HCT116 (cell line): ENCODE results near the gene SIK3. TPM values are rescaled to one million over a fixed set of nuclear protein-coding genes. Genes with fewer than 3 reads are reported as not detected.

Source experiments
- ATAC-seq: fragments of 200-7000 bp; cut with Tn5 transposase; 2 replicates; pipeline ENCODE4 v1.9.1; 2020; ENCODE audit warnings: mild to moderate bottlenecking, moderate library complexity
- BruUV-seq: library from RNA; stranded (reverse); fragments of 400-500 nt; replicated peaks from 2 replicates; lab custom pipeline; 2021; lab: Mats Ljungman, UMichigan
- CTCF ChIA-PET: fragments of 300-600 bp; sonication (Branson Sonifier 250); formaldehyde crosslinking; loops from one replicate; lab custom pipeline; 2021; ENCODE audit warnings: antibody characterized with exemption; lab: Charles Lee
- POLR2A ChIA-PET: fragments of 300-600, 350-600 bp; sonication (Branson Sonifier 250); formaldehyde crosslinking; loops from one replicate; lab custom pipeline; 2021; ENCODE audit warnings: antibody characterized with exemption; lab: Charles Lee
- RAD21 ChIA-PET, 2 experiments: fragments of 300-600 bp; sonication (Branson Sonifier 250); formaldehyde crosslinking; loops; one replicate each; lab custom pipeline; 2023; ENCODE audit warnings: low total read pairs in 2 of 2; ENCODE audit not compliant: uncharacterized antibody in 2 of 2, unreplicated experiment in 2 of 2, low non-redundant PET in 1 of 2; lab: Charles Lee
- DNase-seq: peaks from one replicate; pipeline ENCODE4 v3.0.0-alpha.2; 2010; ENCODE audit warnings: low read depth, low spot score
- H2AFZ ChIP-seq: fragments of 200-600 bp; shearing (Covaris generic), sonication (generic); 2 replicates; pipeline ENCODE4 v1.6.1; 2017; ENCODE audit warnings: low read depth, mixed run types, mixed read lengths, antibody characterized with exemption, low read length; ENCODE audit not compliant: poor library complexity, severe bottlenecking
- H3K27ac ChIP-seq: 2 replicates; pipeline ENCODE4 v1.5.1; 2012; ENCODE audit warnings: low read depth, low read length
- H3K27me3 ChIP-seq: fragments of 200-600 bp; sonication (generic); 2 replicates; pipeline ENCODE4 v1.6.1; 2016; ENCODE audit warnings: mixed run types, low read length, mixed read lengths; ENCODE audit not compliant: insufficient read depth
- H3K36me3 ChIP-seq, 2 experiments: fragments of 200-500 bp in 1 of 2; fragments of 200-600 bp in 1 of 2; sonication (Bioruptor generic) in 1 of 2; sonication (generic) in 1 of 2; 2 replicates each; pipeline versions ENCODE4 v1.5.1 to v1.6.1; 2014 to 2016; ENCODE audit warnings: low read length in 2 of 2, inconsistent platforms in 1 of 2, mixed read lengths in 1 of 2, mixed run types in 1 of 2; ENCODE audit not compliant: insufficient read depth in 2 of 2, control insufficient read depth in 1 of 2
- H3K4me1 ChIP-seq, 2 experiments: fragments of 200-600 bp in 1 of 2; sonication (generic) in 1 of 2; 2 replicates each; pipeline versions ENCODE4 v1.5.1 to v1.6.1; 2012 to 2017; ENCODE audit warnings: low read length in 2 of 2, inconsistent platforms in 1 of 2, mild to moderate bottlenecking in 1 of 2, mixed read lengths in 1 of 2, mixed run types in 1 of 2, moderate library complexity in 1 of 2; ENCODE audit not compliant: insufficient read depth in 2 of 2, control insufficient read depth in 1 of 2
- H3K4me2 ChIP-seq: fragments of 200-600 bp; sonication (generic); 2 replicates; pipeline ENCODE4 v1.6.1; 2017; ENCODE audit warnings: mixed run types, low read length, mixed read lengths
- H3K4me3 ChIP-seq, 2 experiments: fragments of 200-600 bp in 1 of 2; sonication (generic) in 1 of 2; replicated peaks in 1 of 2; 2 replicates each; pipeline ENCODE4 v1.5.1; 2011 to 2016; ENCODE audit warnings: low read length in 2 of 2, control low read depth in 1 of 2, low read depth in 1 of 2, mild to moderate bottlenecking in 1 of 2, mixed read lengths in 1 of 2, mixed run types in 1 of 2
- H3K79me2 ChIP-seq: fragments of 200-600 bp; sonication (generic); 2 replicates; pipeline ENCODE4 v1.6.1; 2017; ENCODE audit warnings: mild to moderate bottlenecking, mixed run types, low read length, moderate library complexity, mixed read lengths; ENCODE audit not compliant: insufficient read depth
- H3K9ac ChIP-seq: fragments of 200-600 bp; sonication (generic); 2 replicates; pipeline ENCODE4 v1.6.1; 2016; ENCODE audit warnings: low read length, mixed read lengths
- H3K9me2 ChIP-seq: fragments of 200-600 bp; sonication (generic), shearing (Covaris generic); 2 replicates; pipeline ENCODE4 v1.6.1; 2017; ENCODE audit warnings: mixed run types, mild to moderate bottlenecking, moderate library complexity; ENCODE audit not compliant: insufficient read depth
- H3K9me3 ChIP-seq, 2 experiments: fragments of 200-500 bp in 1 of 2; fragments of 200-600 bp in 1 of 2; sonication (Bioruptor generic) in 1 of 2; sonication (generic) in 1 of 2; 2 replicates each; pipeline ENCODE4 v1.6.1; 2014 to 2017; ENCODE audit warnings: low read length in 2 of 2, mixed read lengths in 2 of 2, inconsistent platforms in 1 of 2, low read depth in 1 of 2, mild to moderate bottlenecking in 1 of 2, mixed run types in 1 of 2, moderate library complexity in 1 of 2; ENCODE audit not compliant: control insufficient read depth in 1 of 2, insufficient read depth in 1 of 2
- H4K20me1 ChIP-seq: fragments of 200-600 bp; sonication (generic), shearing (Covaris generic); 2 replicates; pipeline ENCODE4 v1.6.1; 2017; ENCODE audit warnings: mixed run types, mild to moderate bottlenecking, moderate library complexity; ENCODE audit not compliant: insufficient read depth
- ATF3 ChIP-seq: IDR thresholded peaks from 2 replicates; pipeline ENCODE4 v1.6.1; 2012
- CBX3 ChIP-seq: IDR thresholded peaks from 2 replicates; pipeline ENCODE4 v1.6.1; 2012; ENCODE audit warnings: low read depth
- CEBPB ChIP-seq: IDR thresholded peaks from 2 replicates; pipeline ENCODE4 v1.6.1; 2012; ENCODE audit warnings: low read depth
- CTCF ChIP-seq, 3 experiments: fragments of 200-600 bp in 1 of 3; sonication (generic) in 1 of 3; IDR thresholded peaks in 2 of 3; conservative IDR thresholded peaks in 1 of 3; 2 replicates each; pipeline ENCODE4 v1.5.1; 2012 to 2017; ENCODE audit warnings: low read depth in 2 of 3, low read length in 2 of 3, antibody characterized with exemption in 1 of 3, borderline replicate concordance in 1 of 3, control low read depth in 1 of 3, mild to moderate bottlenecking in 1 of 3, mixed read lengths in 1 of 3, mixed run types in 1 of 3, moderate library complexity in 1 of 3; ENCODE audit not compliant: insufficient read depth in 1 of 3
- ELF1 ChIP-seq: IDR thresholded peaks from 2 replicates; pipeline ENCODE4 v1.6.1; 2012; ENCODE audit warnings: low read depth, borderline replicate concordance
- EZH2 ChIP-seq: fragments of 200-600 bp; sonication (generic); IDR thresholded peaks from 2 replicates; pipeline ENCODE4 v1.6.1; 2017; ENCODE audit warnings: antibody characterized with exemption, mixed run types
- EZH2phosphoT487 ChIP-seq: fragments of 200-600 bp; IDR thresholded peaks from 2 replicates; pipeline ENCODE4 v1.6.1; 2018; ENCODE audit warnings: antibody characterized with exemption, borderline replicate concordance
- FOSL1 ChIP-seq: IDR thresholded peaks from 2 replicates; pipeline ENCODE4 v1.6.1; 2012; ENCODE audit warnings: low read depth
- MAX ChIP-seq: IDR thresholded peaks from 2 replicates; pipeline ENCODE4 v1.6.1; 2012
- POLR2A ChIP-seq: IDR thresholded peaks from 2 replicates; pipeline ENCODE4 v1.7.0; 2011; ENCODE audit warnings: borderline replicate concordance; ENCODE audit not compliant: insufficient read depth, insufficient read length; ENCODE audit errors: extremely low read depth
- POLR2AphosphoS5 ChIP-seq: IDR thresholded peaks from 2 replicates; pipeline ENCODE4 v1.6.1; 2011; ENCODE audit warnings: mild to moderate bottlenecking, low read depth, low read length, moderate library complexity
- RAD21 ChIP-seq: IDR thresholded peaks from 2 replicates; pipeline ENCODE4 v1.6.1; 2012; ENCODE audit warnings: low read depth, mild to moderate bottlenecking
- SIN3A ChIP-seq: IDR thresholded peaks from 2 replicates; pipeline ENCODE4 v1.6.1; 2012; ENCODE audit warnings: low read depth
- SP1 ChIP-seq: IDR thresholded peaks from 2 replicates; pipeline ENCODE4 v1.6.1; 2012; ENCODE audit warnings: low read depth
- SRF ChIP-seq: IDR thresholded peaks from 2 replicates; pipeline ENCODE4 v1.6.1; 2012; ENCODE audit warnings: low read depth
- TCF7L2 ChIP-seq: IDR thresholded peaks from 2 replicates; pipeline ENCODE4 v1.7.0; 2011; ENCODE audit warnings: borderline replicate concordance, inconsistent platforms; ENCODE audit not compliant: insufficient read depth, insufficient read length; ENCODE audit errors: extremely low read depth
- ZBTB33 ChIP-seq: IDR thresholded peaks from 2 replicates; pipeline ENCODE4 v1.6.1; 2011; ENCODE audit warnings: mild to moderate bottlenecking, low read length, moderate library complexity; ENCODE audit not compliant: insufficient replicate concordance; ENCODE audit errors: extremely low read depth
- ZFX ChIP-seq: fragments of 450-650 bp; IDR thresholded peaks from 2 replicates; pipeline ENCODE4 v1.6.1; 2017
- ZNF274 ChIP-seq: fragments of 200-500 bp; sonication (Bioruptor generic); IDR thresholded peaks from 2 replicates; pipeline ENCODE4 v1.6.1; 2014; ENCODE audit warnings: mild to moderate bottlenecking, low read depth, low read length, inconsistent platforms
- intact Hi-C: fragments of 100-400 bp; cut with micrococcal nuclease; formaldehyde crosslinking; loops from 2 replicates; pipeline ENCODE4 v1.10.0; 2022
- total RNA-seq: library from RNA; stranded (reverse); gene quantifications from one replicate; pipeline ENCODE4 v1.2.1, GENCODE V29; 2021; ENCODE audit not compliant: unreplicated experiment

Gene SIK3
- total RNA-seq, 1 experiment from 2014 or later: 21.0 TPM

- DNase-seq (no peak), ATAC-seq (no peak)
- no peaks in the 10 kb centered on the region; a peak in 1 of 4 replicates for H3K36me3 ChIP-seq
- H3K4me3 ChIP-seq: no peak overlapping the region
- H3K9me3 ChIP-seq: no peaks in the 10 kb centered on the region
- no peaks in the 10 kb centered on the region for H3K27me3 ChIP-seq
- H3K4me1 ChIP-seq: no peaks in the 10 kb centered on the region
- no peaks in the 10 kb centered on the region for H3K79me2 ChIP-seq
- CTCF ChIA-PET: no interaction called here
- H3K4me2 ChIP-seq: no peak overlapping the region
- TF ChIP-seq ELF1: no peak
- POLR2A ChIA-PET: no interaction called here
- no peaks in the 10 kb centered on the region for H3K9me2 ChIP-seq
- no TSS peak for BruUV-seq
- H3K9ac ChIP-seq: no peak overlapping the region
- H3K27ac ChIP-seq: no peak overlapping the region
- RAD21 ChIA-PET: no interaction called here
- intact Hi-C loops: no loop called here
- no peak overlapping the region for H2AFZ ChIP-seq
- no peaks in the 10 kb centered on the region for H4K20me1 ChIP-seq
Measured at GRCh38 chr11:116860303-116860702, 237.9 kb downstream of the SIK3 start.

GRCh38 chr11:116859175-116859574 lies 239.1 kb downstream of the SIK3 start:
- no TSS peak for BruUV-seq
- Histone ChIP-seq H3K79me2 (no peaks in the 10 kb centered on the region), H3K4me3 (no peak overlapping the region), H3K36me3 (no peaks in the 10 kb centered on the region; a peak in 1 of 4 replicates), H3K9me3 (no peaks in the 10 kb centered on the region), H4K20me1 (no peaks in the 10 kb centered on the region), H2AFZ (no peak overlapping the region), H3K27me3 (no peaks in the 10 kb centered on the region), H3K27ac (no peak overlapping the region), H3K4me1 (peaks cover 0 to 6% of the 10 kb centered on the region in 2 experiments; a peak in 2 of 4 replicates), H3K9me2 (no peaks in the 10 kb centered on the region), H3K9ac (no peak overlapping the region), H3K4me2 (no peak overlapping the region)
- TF ChIP-seq EZH2phosphoT487 (no peak), TCF7L2 (no peak), EZH2 (no peak), FOSL1 (no peak), CBX3 (no peak), ZBTB33 (no peak), ZFX (no peak), POLR2A (no peak), CTCF (IDR thresholded peaks at IDR 0.05 in 2 of 3, conservative IDR thresholded peaks at IDR 0.05 in 1 of 3; ENCODE audit: borderline replicate concordance in 1 of 3, insufficient read depth in 1 of 3, low read depth in 2 of 3, low read length in 2 of 3) (no peak), ATF3 (no peak), RAD21 (no peak), MAX (no peak), ZNF274 (no peak), SRF (no peak), POLR2AphosphoS5 (no peak), SIN3A (no peak), CEBPB (no peak), SP1 (no peak), ELF1 (no peak)
- intact Hi-C loops: no loop called here
- ChIA-PET CTCF (interaction anchor here (1.1 kb wide), 1 partner anchor 72 kb away, joined by 3 read pairs; the partner anchor contains the start of gene ZPR1), RAD21 (no interaction called here), POLR2A (no interaction called here)
- ATAC-seq (no peak), DNase-seq (no peak)
